Loucy (cell line): ENCODE results near the gene RNF168.

Experiments used
- CTCF ChIP-seq: fragments of 200-600 bp; sonication (generic); conservative IDR thresholded peaks from 2 replicates; pipeline ENCODE4 v1.5.1; 2014; ENCODE audit warnings: mild to moderate bottlenecking, antibody characterized with exemption, low read length
- EZH2phosphoT487 ChIP-seq: fragments of 200-600 bp; IDR thresholded peaks from 2 replicates; pipeline ENCODE4 v1.6.1; 2018; ENCODE audit warnings: antibody characterized with exemption, mild to moderate bottlenecking, moderate library complexity, borderline replicate concordance

- no peak for TF ChIP-seq CTCF
- no peak for TF ChIP-seq EZH2phosphoT487
These were observed 43.5 kb upstream of the RNF168 start for GRCh38 chr3:196547067-196547466.
